ENCODE measurements around the gene MTARC2. TPM values are rescaled to one million over a fixed set of nuclear protein-coding genes. Genes with fewer than 3 reads are reported as not detected.

MTARC2 gene
- total RNA-seq, 4 donors from 2014 or later: 24.3 to 40.5 (median 31.9) TPM

- WGBS, 2 donors: 95 to 98% methylated on average over 13 of the region's 13 CpGs
- no peak for DNase-seq (ENCODE audit: low spot score in 2 of 2)
- H3K4me1 ChIP-seq: no peaks in the 10 kb centered on the region
- H3K27me3 ChIP-seq: no peaks in the 10 kb centered on the region
- H3K9me3 ChIP-seq: no peaks in the 10 kb centered on the region
- H3K36me3 ChIP-seq: peaks cover 0 to 41% (median 0%) of the 10 kb centered on the region in 3 donors
- no peak for TF ChIP-seq EP300 (IDR thresholded peaks at IDR 0.05)
- no peak for TF ChIP-seq POLR2A (IDR thresholded peaks at IDR 0.05)
- TF ChIP-seq, protein P1, sequence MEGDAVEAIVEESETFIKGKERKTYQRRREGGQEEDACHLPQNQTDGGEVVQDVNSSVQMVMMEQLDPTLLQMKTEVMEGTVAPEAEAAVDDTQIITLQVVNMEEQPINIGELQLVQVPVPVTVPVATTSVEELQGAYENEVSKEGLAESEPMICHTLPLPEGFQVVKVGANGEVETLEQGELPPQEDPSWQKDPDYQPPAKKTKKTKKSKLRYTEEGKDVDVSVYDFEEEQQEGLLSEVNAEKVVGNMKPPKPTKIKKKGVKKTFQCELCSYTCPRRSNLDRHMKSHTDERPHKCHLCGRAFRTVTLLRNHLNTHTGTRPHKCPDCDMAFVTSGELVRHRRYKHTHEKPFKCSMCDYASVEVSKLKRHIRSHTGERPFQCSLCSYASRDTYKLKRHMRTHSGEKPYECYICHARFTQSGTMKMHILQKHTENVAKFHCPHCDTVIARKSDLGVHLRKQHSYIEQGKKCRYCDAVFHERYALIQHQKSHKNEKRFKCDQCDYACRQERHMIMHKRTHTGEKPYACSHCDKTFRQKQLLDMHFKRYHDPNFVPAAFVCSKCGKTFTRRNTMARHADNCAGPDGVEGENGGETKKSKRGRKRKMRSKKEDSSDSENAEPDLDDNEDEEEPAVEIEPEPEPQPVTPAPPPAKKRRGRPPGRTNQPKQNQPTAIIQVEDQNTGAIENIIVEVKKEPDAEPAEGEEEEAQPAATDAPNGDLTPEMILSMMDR (IDR thresholded peaks at IDR 0.05): no peak
- H3K4me3 ChIP-seq: no peak overlapping the region
- no peak overlapping the region for H3K27ac ChIP-seq
Measured at GRCh38 chr1:220769205-220769604, 21.1 kb downstream of the MTARC2 start.

GRCh38 chr1:220770245-220770913, 22.3 kb downstream of the MTARC2 start:
- Histone ChIP-seq H3K27ac (no peak overlapping the region), H3K36me3 (peaks cover 0 to 32% (median 0%) of the 10 kb centered on the region in 3 donors), H3K4me1 (no peaks in the 10 kb centered on the region), H3K9me3 (no peaks in the 10 kb centered on the region), H3K4me3 (no peak overlapping the region), H3K27me3 (no peaks in the 10 kb centered on the region)
- TF ChIP-seq POLR2A (IDR thresholded peaks at IDR 0.05) (no peak), EP300 (IDR thresholded peaks at IDR 0.05) (no peak)
- TF ChIP-seq, protein P1 (IDR thresholded peaks at IDR 0.05): no peak
- DNase-seq (ENCODE audit: low spot score in 2 of 2): no peak
- 81 to 86% methylated on average over 15 of the region's 15 CpGs for WGBS, 2 donors

- 88 to 90% methylated on average over 4 of the region's 4 CpGs for WGBS, 2 donors
- H3K36me3 ChIP-seq: peaks cover 0 to 30% (median 0%) of the 10 kb centered on the region in 3 donors
- no peak for DNase-seq (ENCODE audit: low spot score in 2 of 2)
- H3K27ac ChIP-seq: no peak overlapping the region
- no peaks in the 10 kb centered on the region for H3K27me3 ChIP-seq
- peaks cover 0 to 7% (median 0%) of the 10 kb centered on the region in 4 donors for H3K4me1 ChIP-seq
- no peak for TF ChIP-seq POLR2A (IDR thresholded peaks at IDR 0.05)
- TF ChIP-seq, protein P1 (IDR thresholded peaks at IDR 0.05): no peak
- no peak for TF ChIP-seq EP300 (IDR thresholded peaks at IDR 0.05)
- H3K9me3 ChIP-seq: no peaks in the 10 kb centered on the region
- H3K4me3 ChIP-seq: no peak overlapping the region
Measured at GRCh38 chr1:220772846-220773245, 24.7 kb downstream of the MTARC2 start.

- 33 to 41% methylated on average over 8 of the region's 8 CpGs for WGBS, 2 donors
- peak in 1 of 2 donors; percentile 51 for DNase-seq (ENCODE audit: low spot score in 2 of 2)
Measured at GRCh38 chr1:220775240-220775853, 27.2 kb downstream of the MTARC2 start.

More at GRCh38 chr1:220775240-220775853, 27.2 kb downstream of the MTARC2 start:
- no peaks in the 10 kb centered on the region for H3K27me3 ChIP-seq
- TF ChIP-seq, protein P1 (IDR thresholded peaks at IDR 0.05): peak; percentile 49 to 75 (median 67)
- no peak for TF ChIP-seq EP300 (IDR thresholded peaks at IDR 0.05)
- H3K4me3 ChIP-seq: no peak overlapping the region
- H3K36me3 ChIP-seq: peaks cover 0 to 23% (median 0%) of the 10 kb centered on the region in 3 donors
- H3K27ac ChIP-seq: no peak overlapping the region
- peaks cover 0 to 7% (median 0%) of the 10 kb centered on the region in 4 donors for H3K4me1 ChIP-seq
- no peaks in the 10 kb centered on the region for H3K9me3 ChIP-seq
